ENCODE data around the gene RASSF8.

DNA sequence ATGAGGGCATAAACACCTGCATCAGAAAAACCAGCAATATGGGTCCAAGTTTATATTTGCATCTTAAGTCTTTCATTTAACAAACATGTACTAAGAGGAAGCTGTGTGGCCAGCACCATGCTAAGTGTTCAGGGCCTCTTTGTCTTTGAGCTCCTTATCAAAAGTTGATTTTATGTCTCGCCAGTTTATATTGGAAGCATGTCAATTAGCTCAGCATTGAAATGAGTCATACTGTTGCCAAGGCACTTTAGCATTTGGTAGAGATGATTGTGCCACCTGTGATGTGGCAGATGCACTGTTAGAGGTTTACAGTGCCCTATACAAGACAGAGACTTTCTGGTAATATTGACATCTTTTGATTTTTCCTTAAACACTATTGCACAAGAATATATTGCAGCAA is 97.9 kb downstream of the RASSF8 start:
- TF ChIP-seq GATA3 (IDR thresholded peaks at IDR 0.05; ENCODE audit: low read depth, low read length) (no peak), GATA2 (IDR thresholded peaks at IDR 0.05; ENCODE audit: low read depth, low read length) (no peak)
